A673 (cell line): ENCODE measurements around the gene DUSP11. TPM values are rescaled to one million over a fixed set of nuclear protein-coding genes. Genes with fewer than 3 reads are reported as not detected.

Experiments
- BruUV-seq: library from RNA; stranded (reverse); fragments of 400-500 nt; replicated peaks from 2 replicates; lab custom pipeline; 2021; lab: Mats Ljungman, UMichigan
- CTCF ChIA-PET: fragments of 300-600 bp; sonication (Branson Sonifier 250); formaldehyde crosslinking; loops from one replicate; lab custom pipeline; 2022; ENCODE audit warnings: antibody characterized with exemption; lab: Charles Lee
- POLR2A ChIA-PET: fragments of 300-600 bp; sonication (Branson Sonifier 250); formaldehyde crosslinking; loops from one replicate; lab custom pipeline; 2022; ENCODE audit warnings: antibody characterized with exemption; ENCODE audit not compliant: low non-redundant PET; lab: Charles Lee
- DNase-seq: peaks from one replicate; pipeline ENCODE4 v3.0.0-alpha.2; 2015; ENCODE audit warnings: low spot score
- H3K27ac ChIP-seq: fragments of 200-600 bp; sonication (generic); 2 replicates; pipeline ENCODE4 v1.5.1; 2016; ENCODE audit warnings: mixed run types, low read depth, mild to moderate bottlenecking, mixed read lengths, antibody characterized with exemption, low read length; ENCODE audit not compliant: poor library complexity, severe bottlenecking
- H3K27me3 ChIP-seq: fragments of 200-600 bp; sonication (generic); replicated peaks from 2 replicates; pipeline ENCODE4 v1.6.1; 2017; ENCODE audit warnings: mixed run types, low read depth, mild to moderate bottlenecking, mixed read lengths, antibody characterized with exemption, low read length; ENCODE audit not compliant: insufficient read depth, poor library complexity
- H3K36me3 ChIP-seq: fragments of 200-600 bp; sonication (generic); 2 replicates; pipeline ENCODE4 v1.6.1; 2016; ENCODE audit warnings: mixed run types, mild to moderate bottlenecking, mixed read lengths, antibody characterized with exemption, low read length; ENCODE audit not compliant: insufficient read depth, poor library complexity, severe bottlenecking
- H3K4me1 ChIP-seq: fragments of 200-600 bp; sonication (generic); 2 replicates; pipeline ENCODE4 v1.6.1; 2017; ENCODE audit warnings: mixed run types, mild to moderate bottlenecking, mixed read lengths, antibody characterized with exemption, low read length; ENCODE audit not compliant: insufficient read depth, poor library complexity, severe bottlenecking
- H3K4me3 ChIP-seq: fragments of 200-600 bp; sonication (generic); 2 replicates; pipeline ENCODE4 v1.5.1; 2016; ENCODE audit warnings: low read depth, mixed run types, mild to moderate bottlenecking, mixed read lengths, low read length; ENCODE audit not compliant: poor library complexity, severe bottlenecking
- H3K9me3 ChIP-seq: fragments of 200-600 bp; sonication (generic); 2 replicates; pipeline ENCODE4 v1.6.1; 2016; ENCODE audit warnings: mixed run types, low read depth, mild to moderate bottlenecking, mixed read lengths, antibody characterized with exemption, low read length; ENCODE audit not compliant: poor library complexity, severe bottlenecking
- CTCF ChIP-seq: fragments of 300-800, 200-600 bp; sonication (generic); conservative IDR thresholded peaks from 2 replicates; pipeline ENCODE4 v1.5.1; 2017; ENCODE audit warnings: low read depth, mild to moderate bottlenecking, antibody characterized with exemption, low read length, moderate library complexity, mixed read lengths
- EZH2 ChIP-seq: fragments of 200-600 bp; sonication (generic); IDR thresholded peaks from 2 replicates; pipeline ENCODE4 v1.6.1; 2017; ENCODE audit warnings: borderline replicate concordance, low read depth, mild to moderate bottlenecking, mixed read lengths, antibody characterized with exemption, low read length; ENCODE audit not compliant: poor library complexity, severe bottlenecking
- intact Hi-C: fragments of 100-400 bp; cut with micrococcal nuclease; formaldehyde crosslinking; loops from one replicate; pipeline ENCODE4 v1.10.0; 2022; ENCODE audit not compliant: unreplicated experiment
- total RNA-seq: library from RNA; stranded (reverse); gene quantifications from 2 replicates; pipeline ENCODE4 v1.2.3, GENCODE V29; 2021

Gene DUSP11
- total RNA-seq, 1 experiment from 2014 or later: 19.9 TPM

GRCh38 chr2:73770725-73771124, 9.2 kb downstream of the DUSP11 start:
- H3K9me3 ChIP-seq: no peaks in the 10 kb centered on the region
- TF ChIP-seq EZH2 (no peak), CTCF (no peak)
- BruUV-seq: no TSS peak
- no peaks in the 10 kb centered on the region for H3K27me3 ChIP-seq
- H3K36me3 ChIP-seq: peaks cover 51% of the 10 kb centered on the region
- H3K4me1 ChIP-seq: no peaks in the 10 kb centered on the region
- intact Hi-C loops: no loop called here
- ChIA-PET CTCF (no interaction called here), POLR2A (no interaction called here)
- H3K4me3 ChIP-seq: no peak overlapping the region
- H3K27ac ChIP-seq: no peak overlapping the region
- DNase-seq: no peak

- intact Hi-C loops: no loop called here
- H3K36me3 ChIP-seq: peaks cover 46% of the 10 kb centered on the region
- ChIA-PET CTCF (no interaction called here), POLR2A (no interaction called here)
- H3K27ac ChIP-seq: no peak overlapping the region
- no peak overlapping the region for H3K4me3 ChIP-seq
- no peak for DNase-seq
- H3K4me1 ChIP-seq: no peaks in the 10 kb centered on the region
- BruUV-seq: no TSS peak
- TF ChIP-seq EZH2 (no peak), CTCF (no peak)
- no peaks in the 10 kb centered on the region for H3K27me3 ChIP-seq
- no peaks in the 10 kb centered on the region for H3K9me3 ChIP-seq
Observed at GRCh38 chr2:73766994-73767393, 12.9 kb downstream of the DUSP11 start.

GRCh38 chr2:73766349-73766748, 13.6 kb downstream of the DUSP11 start:
- no peak for TF ChIP-seq EZH2
- TF ChIP-seq CTCF: no peak
- Histone ChIP-seq H3K27me3 (no peaks in the 10 kb centered on the region), H3K9me3 (no peaks in the 10 kb centered on the region), H3K4me3 (no peak overlapping the region), H3K36me3 (peaks cover 46% of the 10 kb centered on the region), H3K27ac (no peak overlapping the region), H3K4me1 (no peaks in the 10 kb centered on the region)
- no TSS peak for BruUV-seq
- ChIA-PET CTCF (no interaction called here), POLR2A (no interaction called here)
- no peak for DNase-seq
- intact Hi-C loops: no loop called here
